Nucleus accumbens (tissue), 56 donors: ENCODE measurements around the gene IFNA8.
A peak's percentile ranks its signal among the peaks of the same experiment; 100 is the strongest.
"Not testable (repeated sequence)": the region's sequence is repeated elsewhere in the genome, so short reads cannot be mapped to it uniquely, and the experiment has no call there.

Experiments used
- DNase-seq, 56 donors: peaks; one replicate each; lab custom pipeline; 2025; lab: John Stamatoyannopoulos, UW

Gene IFNA8

GRCh38 chr9:21408817-21409216 is at the start of gene IFNA8:
IFNA8 (plus strand) TSS chr9:21409117; CDS start chr9:21409177, 60 bp downstream.
- no peak for DNase-seq

DNA sequence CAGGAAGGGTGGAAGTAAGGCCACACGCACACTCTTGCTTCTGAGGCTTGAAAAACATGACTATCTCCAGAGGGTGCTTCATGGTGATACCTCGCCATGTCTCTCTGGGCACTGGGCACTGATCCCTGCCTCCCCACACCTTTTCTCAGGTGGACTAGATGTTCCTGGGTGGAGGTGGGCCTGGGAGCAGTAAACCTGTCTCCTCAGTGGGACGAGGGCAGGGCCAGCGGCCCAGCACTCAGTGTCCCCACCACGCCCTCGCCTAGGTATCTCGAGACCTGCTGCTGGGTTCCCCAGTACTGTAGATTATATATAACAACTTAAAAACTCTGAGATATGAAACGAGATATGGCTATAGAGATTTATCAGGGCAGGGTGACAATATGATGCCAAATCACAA is 46.6 kb upstream of the IFNA8 start:
- no peak for DNase-seq

DNA sequence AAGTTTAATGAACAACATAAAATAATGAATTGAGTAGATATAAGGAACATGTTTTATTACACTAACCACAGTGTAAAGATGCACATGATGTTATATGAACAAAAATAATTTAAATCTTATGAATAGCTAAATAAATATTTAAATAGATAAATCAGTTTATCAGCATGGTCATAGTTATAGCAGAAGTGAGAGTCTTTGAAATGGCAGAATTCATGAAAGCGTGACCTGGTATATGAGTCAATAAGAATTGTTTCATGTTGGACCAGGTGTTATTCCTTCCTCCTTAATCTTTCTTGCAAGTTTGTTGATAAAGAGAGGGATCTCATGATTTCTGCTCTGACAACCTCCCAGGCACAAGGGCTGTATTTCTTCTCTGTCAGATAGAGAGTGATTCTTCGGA is 41.7 kb upstream of the IFNA8 start:
- DNase-seq = not testable (repeated sequence)

DNA sequence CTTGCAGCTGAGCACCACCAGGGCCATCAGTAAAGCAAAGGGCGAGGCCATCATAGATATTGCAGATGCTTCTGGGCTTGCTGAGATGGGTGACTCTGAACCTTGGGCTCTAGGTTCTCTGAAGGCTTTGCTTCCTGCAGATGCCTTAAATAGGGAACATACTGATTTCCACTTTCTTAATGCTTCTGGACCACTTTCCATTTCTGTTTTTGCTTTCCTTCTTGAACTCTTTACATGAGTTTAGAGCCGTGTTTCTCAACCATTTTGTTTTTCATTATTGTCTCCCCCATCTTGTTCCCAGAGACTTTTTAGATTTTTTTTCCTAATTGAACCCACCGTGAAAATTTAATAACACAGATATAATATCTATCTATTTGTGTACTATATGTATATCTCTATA is 41.0 kb upstream of the IFNA8 start, which contains the start of gene IFNA13:
IFNA13 (minus strand) TSS at position 101 of the 400 bp plus-strand sequence; CDS start at position 54, 47 bp downstream.
- DNase-seq = no peak

DNA sequence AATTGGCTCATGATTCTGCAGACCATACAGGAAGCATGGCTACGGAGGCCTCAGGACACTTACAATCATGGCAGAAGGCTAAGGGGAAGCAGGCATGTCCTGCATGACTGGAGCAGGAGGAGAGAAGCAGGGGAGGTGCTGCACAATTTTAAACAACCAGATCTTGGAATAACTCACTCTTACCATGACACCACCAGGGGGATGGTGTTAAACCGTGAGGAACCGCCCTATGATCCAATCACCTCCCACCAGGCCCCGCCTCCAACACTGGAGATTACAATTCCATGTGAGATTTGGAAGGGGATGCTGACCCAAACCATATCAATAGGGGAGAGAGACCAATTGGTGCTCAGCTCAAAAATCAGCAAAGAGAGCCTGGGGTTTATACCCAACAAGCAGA is 37.5 kb upstream of the IFNA8 start:
- DNase-seq = not testable (repeated sequence)

DNA sequence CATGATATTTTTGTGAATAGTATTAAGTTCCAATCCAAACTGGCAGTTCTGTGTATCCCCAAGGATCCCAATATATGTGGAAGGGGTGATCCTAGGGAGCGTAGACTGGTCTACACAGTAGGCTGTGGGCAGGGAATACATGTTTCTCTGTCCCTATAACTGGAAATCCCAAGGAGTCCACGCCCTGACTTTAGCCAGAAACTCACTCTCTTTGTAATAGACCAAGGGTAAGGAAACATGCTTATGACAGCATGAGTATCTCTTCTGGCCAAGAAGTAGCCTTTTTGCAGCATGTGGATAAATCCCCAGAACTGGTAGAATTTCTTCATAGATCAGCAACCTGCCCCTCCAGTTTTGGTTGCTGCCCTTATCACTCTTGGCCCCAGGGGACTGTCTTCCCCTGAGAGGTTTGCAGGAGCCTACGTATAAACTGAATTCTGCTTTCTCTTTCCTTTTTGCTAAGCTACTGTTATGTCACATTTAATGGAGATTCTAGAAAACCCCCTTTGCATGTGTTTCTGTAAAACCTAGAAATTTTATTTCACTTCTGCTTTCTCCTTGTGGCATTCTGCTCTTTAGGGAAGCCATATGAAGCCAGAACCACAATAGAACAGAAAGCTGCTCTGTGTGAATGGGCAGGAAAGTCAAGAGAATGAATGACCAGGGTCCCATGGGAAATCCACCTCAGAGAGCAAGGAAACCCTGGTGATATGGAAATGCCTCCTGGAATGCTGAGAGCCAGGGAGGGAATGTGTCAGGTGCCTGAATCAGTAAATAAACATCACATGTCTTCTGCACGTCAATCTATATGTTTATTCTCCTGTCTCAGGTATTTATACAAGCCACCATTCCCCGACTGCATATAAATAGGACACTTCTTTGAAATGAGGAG is 27.2 kb upstream of the IFNA8 start:
- no peak for DNase-seq

- no peak for DNase-seq
These were observed 25.3 kb upstream of the IFNA8 start for GRCh38 chr9:21383627-21384026.

GRCh38 chr9:21385131-21385670 is 23.7 kb upstream of the IFNA8 start, which contains the start of gene IFNA2:
IFNA2 (minus strand) TSS chr9:21385398; CDS start chr9:21385329, 69 bp downstream.
- DNase-seq = no peak

DNA sequence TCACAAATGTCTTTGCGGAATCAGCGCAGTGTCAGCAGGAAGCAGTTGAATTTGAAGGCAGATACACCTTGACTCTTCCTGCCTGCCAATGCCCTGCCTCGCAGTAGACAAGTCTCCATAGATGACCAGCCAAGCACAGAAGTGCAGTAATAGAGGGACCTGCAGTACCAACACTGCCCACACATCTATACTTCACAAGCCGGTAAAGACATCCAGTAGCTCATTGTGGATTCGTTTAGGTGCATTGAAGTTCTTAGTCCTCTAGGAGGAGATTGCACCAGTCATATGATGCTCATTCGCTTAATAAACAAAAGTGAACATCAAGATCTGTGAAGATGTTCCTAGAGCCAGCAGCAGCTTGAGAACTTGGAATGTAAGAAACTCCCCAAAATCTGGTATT is 16.6 kb upstream of the IFNA8 start:
- no peak for DNase-seq

- peak in 48 of 56 donors; percentile 11 to 81 (median 44) for DNase-seq
These were observed 12.9 kb upstream of the IFNA8 start for GRCh38 chr9:21395778-21396717.

- no peak for DNase-seq
These were observed 9.9 kb upstream of the IFNA8 start for GRCh38 chr9:21398955-21399489.

- DNase-seq = no peak
These were observed 9.0 kb upstream of the IFNA8 start for GRCh38 chr9:21399956-21400355.

DNA sequence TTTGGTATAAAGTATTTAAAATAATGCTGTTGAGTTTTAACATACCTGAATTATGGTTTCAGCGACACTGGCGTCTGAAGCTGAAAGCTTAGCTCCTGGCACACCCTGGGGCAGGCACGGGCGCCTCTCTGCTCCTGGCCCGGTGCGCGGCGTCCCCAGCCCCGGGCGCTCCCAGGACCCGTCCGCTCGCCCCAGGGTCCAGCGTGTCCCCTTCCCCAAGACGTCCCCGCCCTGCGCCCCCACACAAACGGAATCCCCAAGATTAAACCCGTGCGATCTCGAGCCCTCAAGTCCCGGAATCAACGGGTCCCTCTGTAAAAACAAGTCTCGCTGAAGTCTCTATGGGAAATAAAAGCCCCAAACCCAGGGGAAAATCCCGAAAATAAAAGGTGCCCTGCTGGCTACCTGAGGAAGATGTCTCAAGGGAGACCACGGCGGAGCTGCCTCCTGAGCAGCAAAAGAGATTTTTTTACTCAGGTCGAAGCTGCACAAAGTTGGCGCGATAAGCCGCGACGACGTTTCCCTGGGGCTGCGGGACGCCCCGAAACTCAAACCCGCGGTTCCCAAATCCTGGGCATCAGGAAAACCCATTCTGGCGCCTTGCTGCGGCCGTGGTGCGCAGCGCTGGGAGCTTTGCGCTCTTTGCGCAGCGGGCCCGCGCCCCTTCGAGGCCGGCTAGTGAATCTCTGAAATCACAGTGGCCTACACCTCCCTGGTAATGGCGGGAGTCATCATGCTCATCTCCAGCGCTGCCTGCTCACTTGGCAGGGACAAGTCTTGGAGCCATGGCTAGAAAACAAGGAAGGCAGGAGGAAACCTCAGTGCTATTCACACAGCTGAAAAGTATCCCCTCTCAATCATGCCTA is 6.3 kb upstream of the IFNA8 start:
- peak in 33 of 56 donors; percentile 1 to 64 (median 30) for DNase-seq

GRCh38 chr9:21404146-21404545 is 4.8 kb upstream of the IFNA8 start:
- no peak for DNase-seq

- DNase-seq = no peak
These were observed 3.2 kb downstream of the IFNA8 start for GRCh38 chr9:21412107-21412506.

GRCh38 chr9:21413151-21413550 is 4.2 kb downstream of the IFNA8 start:
- no peak for DNase-seq

GRCh38 chr9:21413624-21414023 is 4.7 kb downstream of the IFNA8 start:
- peak in 16 of 56 donors; percentile 2 to 32 (median 16) for DNase-seq

- DNase-seq = no peak
These were observed 5.5 kb downstream of the IFNA8 start for GRCh38 chr9:21414220-21414940.
